Measurements from ENCODE around the gene PCMT1. TPM values are rescaled to one million over a fixed set of nuclear protein-coding genes. Genes with fewer than 3 reads are reported as not detected.

The PCMT1 gene
- polyA plus RNA-seq, 2 of the 4 experiments (the other 2 are of a cell fraction): 92.4 to 99.3 TPM

GRCh38 chr6:149717255-149717587 is 32.3 kb upstream of the PCMT1 start:
- ChIA-PET POLR2A (interaction anchor here (0.8 kb wide), 1 partner anchor 151 kb away, joined by 4 read pairs; the partner anchor contains the start of gene GINM1), CTCF (interaction anchor here (0.5 to 1.0 kb wide), 2 partner anchors 14 to 39 kb away, joined by 3 to 4 read pairs; no protein-coding TSS in a partner anchor)
- DNase-seq (ENCODE audit: low read depth in 1 of 2, low spot score in 1 of 2) (no peak), FAIRE-seq (no peak), ATAC-seq (no peak; a peak in 1 of 6 replicates)
- Histone ChIP-seq H3K4me3 (peak overlapping the region; percentile 80), H3K9me3 (no peaks in the 10 kb centered on the region), H3K4me1 (peaks cover 7% of the 10 kb centered on the region; the same call in 1 of the 3 replicates), H3K4me2 (peak overlapping the region; percentile 94), H3K27ac (peak overlapping the region; percentile 96 to 99)
- TF ChIP-seq ELK1 (IDR thresholded peaks at IDR 0.05; ENCODE audit: low read depth, low read length) (no peak), HEYL (CRISPR knock-in tag; IDR thresholded peaks at IDR 0.05) (no peak), JUN (IDR thresholded peaks at IDR 0.05) (no peak), REST (IDR thresholded peaks at IDR 0.05) (no peak), BCL3 (IDR thresholded peaks at IDR 0.05) (no peak), HOXB5 (CRISPR knock-in tag; IDR thresholded peaks at IDR 0.05) (no peak), CHD2 (IDR thresholded peaks at IDR 0.05; ENCODE audit: low read length, partially characterized antibody) (no peak)
- 2% methylated on average over 3 of the region's 9 CpGs for WGBS (ENCODE audit: missing lambda C conversion rate)

GRCh38 chr6:149717588-149718458 is 31.7 kb upstream of the PCMT1 start, which contains the start of gene LATS1:
LATS1 (minus strand) TSS chr6:149718101; CDS start chr6:149702126, 15,975 bp downstream.
- Histone ChIP-seq H3K27ac (peak within 1 kb of the TSS; percentile 96 to 99), H3K4me3 (peak within 1 kb of the TSS; percentile 80), H3K4me2 (peak within 1 kb of the TSS; percentile 94), H3K9me3 (no peaks in the 10 kb centered on the region), H3K4me1 (peaks cover 7% of the 10 kb centered on the region; the same call in 1 of the 3 replicates)
- CTCF ChIA-PET: interaction anchor here (0.5 to 1.0 kb wide), 2 partner anchors 14 to 40 kb away, joined by 3 to 4 read pairs; no protein-coding TSS in a partner anchor
- no peak for FAIRE-seq
- ATAC-seq: peak; percentile 95 to 98
- peak; percentile 66 to 79 for DNase-seq (ENCODE audit: low read depth in 1 of 2, low spot score in 1 of 2)
- POLR2A ChIA-PET: interaction anchor here (0.8 to 1.1 kb wide), 3 partner anchors 32 to 152 kb away, joined by 3 to 4 read pairs (median 3); partner anchors contain the start of genes GINM1 and PCMT1
- WGBS (ENCODE audit: missing lambda C conversion rate): 3% methylated on average over 3 of the region's 82 CpGs
- TF ChIP-seq E2F6 (IDR thresholded peaks at IDR 0.05; ENCODE audit: borderline replicate concordance, low read depth) (peak; percentile 75; the same call in 1 of the 2 replicates), TFCP2L1 (CRISPR knock-in tag; IDR thresholded peaks at IDR 0.05) (no peak), REST (IDR thresholded peaks at IDR 0.05) (no peak; the same call in 1 of the 2 replicates), CHD4 (IDR thresholded peaks at IDR 0.05; ENCODE audit: borderline replicate concordance) (no peak), PHF8 (IDR thresholded peaks at IDR 0.05; ENCODE audit: borderline replicate concordance, low read depth) (peak; percentile 68), CHD2 (IDR thresholded peaks at IDR 0.05; ENCODE audit: low read length, partially characterized antibody) (no peak), CTCF (IDR thresholded peaks at IDR 0.05) (no peak), PBX3 (IDR thresholded peaks at IDR 0.05) (no peak), BHLHE40 (IDR thresholded peaks at IDR 0.05; ENCODE audit: low read depth, low read length) (no peak), RARB (CRISPR knock-in tag; IDR thresholded peaks at IDR 0.05) (no peak), JUNB (IDR thresholded peaks at IDR 0.05) (no peak), HOXB13 (CRISPR knock-in tag; IDR thresholded peaks at IDR 0.05; ENCODE audit: low read depth) (0 out of 2 replicates have a peak, but pooled peaks have one; percentile 33), FOXS1 (CRISPR knock-in tag; IDR thresholded peaks at IDR 0.05) (0 out of 2 replicates have a peak, but pooled peaks have one; percentile 43), KDM1A (IDR thresholded peaks at IDR 0.05; ENCODE audit: low read depth) (no peak)
